Suprapubic skin (tissue), 4 donors: ENCODE data around the gene SPAG16. TPM values are rescaled to one million over a fixed set of nuclear protein-coding genes. Genes with fewer than 3 reads are reported as not detected.

ENCODE experiments used
- DNase-seq, 2 donors: peaks; one replicate each; pipeline ENCODE4 v3.0.0-alpha.2; 2019; ENCODE audit warnings: low spot score in 2 of 2
- H3K27ac ChIP-seq: fragments of 200-600 bp; sonication (generic); one replicate; pipeline ENCODE4 v1.5.1; 2019
- H3K27me3 ChIP-seq: fragments of 200-600 bp; sonication (generic); one replicate; pipeline ENCODE4 v1.5.1; 2019
- H3K36me3 ChIP-seq: fragments of 200-600 bp; sonication (generic); one replicate; pipeline ENCODE4 v1.5.1; 2019
- H3K4me1 ChIP-seq: fragments of 200-600 bp; sonication (generic); one replicate; pipeline ENCODE4 v1.5.1; 2019
- H3K4me3 ChIP-seq: fragments of 200-600 bp; sonication (generic); one replicate; pipeline ENCODE4 v1.5.1; 2019; ENCODE audit warnings: mild to moderate bottlenecking
- H3K9me3 ChIP-seq: fragments of 200-600 bp; sonication (generic); one replicate; pipeline ENCODE4 v1.5.1; 2019
- EP300 ChIP-seq: sonication (generic); formaldehyde crosslinking; IDR thresholded peaks from one replicate; pipeline ENCODE4 v1.6.1; 2017; ENCODE audit warnings: antibody characterized with exemption
- POLR2A ChIP-seq, 2 donors: fragments of 450-650 bp; IDR thresholded peaks; one replicate each; pipeline ENCODE4 v1.6.1; 2017; ENCODE audit warnings: antibody characterized with exemption in 2 of 2, mild to moderate bottlenecking in 2 of 2, moderate library complexity in 2 of 2
- POLR2AphosphoS5 ChIP-seq, 3 donors: sonication (generic); formaldehyde crosslinking; IDR thresholded peaks; one replicate each; pipeline ENCODE4 v1.6.1; 2017; ENCODE audit warnings: antibody characterized with exemption in 3 of 3
- WGBS: methylation state at CpG from one replicate; pipeline ENCODE4 v1.1.5; 2018; 5-methylcytosine and 5-hydroxymethylcytosine counted together
- total RNA-seq, 4 donors: library from RNA; depleted of rRNA; stranded (reverse); fragments of >200 nt; gene quantifications; one replicate each; pipeline ENCODE4 v1.1.0, GENCODE V29; 2016
- TF ChIP-seq, protein P1 (sequence below), 2 donors: fragments of 200-600 bp in 1 of 2; fragments of 450-650 bp in 1 of 2; sonication (generic) in 1 of 2; IDR thresholded peaks; one replicate each; pipeline ENCODE4 v1.5.1; 2016 to 2019; ENCODE audit warnings: antibody characterized with exemption in 2 of 2, mild to moderate bottlenecking in 1 of 2, moderate library complexity in 1 of 2

The SPAG16 gene
- total RNA-seq, 4 donors from 2014 or later, result 17.5 to 31.4 (median 22.0) TPM

DNA sequence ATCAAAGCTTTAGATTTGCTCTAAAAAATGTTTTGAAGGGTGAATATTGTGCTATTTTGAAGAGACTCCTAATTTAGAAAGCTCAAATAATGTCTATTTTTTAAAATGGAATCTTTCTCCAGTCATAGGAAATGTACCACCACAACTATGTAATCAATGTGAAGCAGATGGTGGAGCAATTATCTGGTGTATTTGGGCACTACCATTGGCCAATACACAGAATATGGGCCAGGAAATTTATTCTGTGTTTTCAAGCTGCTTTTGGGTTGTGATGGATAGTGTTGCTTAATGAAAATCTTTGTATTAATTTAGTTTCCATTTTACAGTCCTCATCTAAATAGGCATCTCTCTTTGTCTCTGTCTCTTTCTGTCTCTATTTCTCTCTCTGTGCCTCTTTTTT, 1109.5 kb downstream of the SPAG16 start:
- no peak for DNase-seq
- H3K27ac ChIP-seq, result no peak overlapping the region
- no peaks in the 10 kb centered on the region for H3K36me3 ChIP-seq
- no peaks in the 10 kb centered on the region for H3K9me3 ChIP-seq
- H3K27me3 ChIP-seq, result no peaks in the 10 kb centered on the region
- no peak overlapping the region for H3K4me3 ChIP-seq
- no peak for TF ChIP-seq POLR2AphosphoS5 (IDR thresholded peaks at IDR 0.05)
- TF ChIP-seq, protein P1, sequence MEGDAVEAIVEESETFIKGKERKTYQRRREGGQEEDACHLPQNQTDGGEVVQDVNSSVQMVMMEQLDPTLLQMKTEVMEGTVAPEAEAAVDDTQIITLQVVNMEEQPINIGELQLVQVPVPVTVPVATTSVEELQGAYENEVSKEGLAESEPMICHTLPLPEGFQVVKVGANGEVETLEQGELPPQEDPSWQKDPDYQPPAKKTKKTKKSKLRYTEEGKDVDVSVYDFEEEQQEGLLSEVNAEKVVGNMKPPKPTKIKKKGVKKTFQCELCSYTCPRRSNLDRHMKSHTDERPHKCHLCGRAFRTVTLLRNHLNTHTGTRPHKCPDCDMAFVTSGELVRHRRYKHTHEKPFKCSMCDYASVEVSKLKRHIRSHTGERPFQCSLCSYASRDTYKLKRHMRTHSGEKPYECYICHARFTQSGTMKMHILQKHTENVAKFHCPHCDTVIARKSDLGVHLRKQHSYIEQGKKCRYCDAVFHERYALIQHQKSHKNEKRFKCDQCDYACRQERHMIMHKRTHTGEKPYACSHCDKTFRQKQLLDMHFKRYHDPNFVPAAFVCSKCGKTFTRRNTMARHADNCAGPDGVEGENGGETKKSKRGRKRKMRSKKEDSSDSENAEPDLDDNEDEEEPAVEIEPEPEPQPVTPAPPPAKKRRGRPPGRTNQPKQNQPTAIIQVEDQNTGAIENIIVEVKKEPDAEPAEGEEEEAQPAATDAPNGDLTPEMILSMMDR (IDR thresholded peaks at IDR 0.05), result no peak
- no peak for TF ChIP-seq EP300
- no peak for TF ChIP-seq POLR2A (IDR thresholded peaks at IDR 0.05)
- H3K4me1 ChIP-seq, result no peaks in the 10 kb centered on the region

DNA sequence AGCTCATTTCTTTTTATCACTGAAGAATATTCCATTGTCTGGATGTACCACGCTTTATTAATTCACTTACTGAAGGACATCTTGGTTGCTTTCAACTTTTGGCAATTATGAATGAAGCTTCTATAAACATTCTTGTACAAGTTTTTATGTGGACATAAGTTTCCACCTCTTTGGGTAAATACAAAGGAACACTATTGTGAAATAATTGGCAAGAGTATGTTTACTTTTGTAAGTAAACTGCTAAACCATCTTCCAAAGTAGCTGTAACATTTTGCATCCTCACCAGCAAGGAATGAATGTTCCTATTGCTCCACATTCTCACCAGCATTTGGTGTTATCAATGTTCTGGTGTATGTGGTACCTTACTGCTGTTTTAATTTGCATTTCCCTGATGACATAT, 1110.8 kb downstream of the SPAG16 start:
- 73% methylated on average over 1 of the region's 1 CpG for WGBS
- Histone ChIP-seq H3K4me1 (no peaks in the 10 kb centered on the region), H3K27me3 (no peaks in the 10 kb centered on the region), H3K4me3 (no peak overlapping the region), H3K36me3 (no peaks in the 10 kb centered on the region), H3K9me3 (no peaks in the 10 kb centered on the region), H3K27ac (no peak overlapping the region)
- DNase-seq, result no peak
- TF ChIP-seq, protein P1 (IDR thresholded peaks at IDR 0.05), result no peak
- no peak for TF ChIP-seq POLR2AphosphoS5 (IDR thresholded peaks at IDR 0.05)
- TF ChIP-seq EP300, result no peak

DNA sequence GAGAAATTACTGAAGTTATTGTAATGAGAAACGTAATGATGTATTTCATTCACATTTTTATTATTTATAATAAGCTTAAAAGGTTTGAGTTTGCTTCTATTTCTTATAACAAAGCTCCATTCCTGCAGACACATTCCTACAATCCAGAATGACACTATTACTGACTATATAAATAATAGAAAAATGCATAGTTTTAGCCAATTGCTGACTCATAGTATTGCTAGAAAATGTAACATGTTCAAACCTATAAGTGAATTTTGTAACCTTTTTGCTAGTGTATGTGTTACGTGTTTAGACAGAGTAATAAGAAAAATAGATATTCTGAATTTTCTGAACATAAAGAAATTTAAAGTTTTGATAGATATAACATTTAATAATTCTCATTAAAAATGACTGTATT, 1117.3 kb downstream of the SPAG16 start:
- no peak for DNase-seq
- Histone ChIP-seq H3K27ac (no peak overlapping the region), H3K27me3 (no peaks in the 10 kb centered on the region), H3K9me3 (no peaks in the 10 kb centered on the region), H3K36me3 (no peaks in the 10 kb centered on the region), H3K4me3 (no peak overlapping the region), H3K4me1 (no peaks in the 10 kb centered on the region)
- TF ChIP-seq, protein P1 (IDR thresholded peaks at IDR 0.05), result no peak
- TF ChIP-seq EP300 (no peak), POLR2A (IDR thresholded peaks at IDR 0.05) (no peak), POLR2AphosphoS5 (IDR thresholded peaks at IDR 0.05) (no peak)
- WGBS, result 44% methylated on average over 2 of the region's 2 CpGs

DNA sequence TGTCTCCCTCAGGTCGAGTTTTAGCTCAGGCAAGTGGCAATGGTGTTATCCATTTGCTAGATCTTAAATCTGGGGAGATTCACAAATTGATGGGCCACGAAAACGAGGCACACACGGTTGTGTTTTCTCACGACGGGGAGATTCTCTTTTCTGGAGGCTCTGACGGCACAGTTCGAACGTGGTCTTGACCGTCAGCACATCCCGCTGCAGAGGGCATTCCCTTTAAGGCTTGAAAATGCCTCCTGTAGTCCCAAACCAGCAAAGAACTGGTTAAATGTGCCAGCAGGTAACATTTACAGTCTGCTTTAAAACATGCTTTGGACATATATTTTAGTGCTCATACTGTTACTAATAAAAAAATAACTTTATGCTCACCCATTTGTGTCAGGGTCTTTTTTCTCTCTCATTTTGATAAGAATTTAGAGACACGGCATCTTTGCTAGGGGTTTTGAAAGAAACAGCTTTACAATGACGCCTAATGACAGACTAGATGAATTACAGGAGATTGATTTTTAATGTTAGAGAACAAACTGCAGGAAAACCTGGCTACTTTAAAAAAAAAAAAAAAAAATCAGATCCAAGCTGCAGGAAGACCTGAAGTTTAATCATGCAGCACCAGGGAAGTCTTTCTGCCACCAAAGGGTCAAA, 1126.0 kb downstream of the SPAG16 start:
- TF ChIP-seq EP300 (no peak), POLR2AphosphoS5 (IDR thresholded peaks at IDR 0.05) (no peak), POLR2A (IDR thresholded peaks at IDR 0.05) (no peak)
- TF ChIP-seq, protein P1 (IDR thresholded peaks at IDR 0.05), result no peak
- no peaks in the 10 kb centered on the region for H3K9me3 ChIP-seq
- no peaks in the 10 kb centered on the region for H3K36me3 ChIP-seq
- DNase-seq, result no peak
- H3K4me3 ChIP-seq, result no peak overlapping the region
- no peaks in the 10 kb centered on the region for H3K4me1 ChIP-seq
- H3K27ac ChIP-seq, result no peak overlapping the region
- 41% methylated on average over 13 of the region's 13 CpGs for WGBS
- no peaks in the 10 kb centered on the region for H3K27me3 ChIP-seq

- no peaks in the 10 kb centered on the region for H3K4me1 ChIP-seq
- TF ChIP-seq, protein P1 (IDR thresholded peaks at IDR 0.05), result no peak
- TF ChIP-seq POLR2A (IDR thresholded peaks at IDR 0.05) (no peak), POLR2AphosphoS5 (IDR thresholded peaks at IDR 0.05) (no peak), EP300 (no peak)
- H3K4me3 ChIP-seq, result no peak within 1 kb of the TSS
- no peak within 1 kb of the TSS for H3K27ac ChIP-seq
- no peak for DNase-seq
- no peaks in the 10 kb centered on the region for H3K36me3 ChIP-seq
- no peaks in the 10 kb centered on the region for H3K9me3 ChIP-seq
- H3K27me3 ChIP-seq, result no peaks in the 10 kb centered on the region
- 21% methylated on average over 14 of the region's 19 CpGs for WGBS
Measured at GRCh38 chr2:214410918-214411554, 1126.8 kb downstream of the SPAG16 start, which contains the start of gene VWC2L. TSS of gene VWC2L (plus strand) at chr2:214411054. CDS start at chr2:214414194, 3,140 bp downstream.
